CD14-positive monocyte (primary cell): ENCODE measurements around the gene TNPO1. TPM values are rescaled to one million over a fixed set of nuclear protein-coding genes. Genes with fewer than 3 reads are reported as not detected.

Experiments
- DNase-seq, 3 donors: peaks; one replicate each; pipeline ENCODE4 v3.0.0-alpha.2; 2011 to 2022
- H2AFZ ChIP-seq: 2 replicates; pipeline ENCODE4 v1.6.0; 2012; ENCODE audit warnings: mild to moderate bottlenecking, low read depth, low read length, inconsistent platforms; ENCODE audit not compliant: insufficient read depth, poor library complexity, severe bottlenecking
- H3K27ac ChIP-seq, 2 donors: 1 replicate in 1 of 2; 2 replicates in 1 of 2; pipeline ENCODE4 v1.5.1; 2012 to 2013; ENCODE audit warnings: low read length in 2 of 2, control low read depth in 1 of 2, inconsistent platforms in 1 of 2, low read depth in 1 of 2, mild to moderate bottlenecking in 1 of 2
- H3K27me3 ChIP-seq, 2 donors: one replicate each; pipeline versions ENCODE4 v1.6.0 to v1.6.1; 2011 to 2013; ENCODE audit warnings: low read length in 2 of 2; ENCODE audit not compliant: control insufficient read depth in 2 of 2, insufficient read depth in 2 of 2
- H3K36me3 ChIP-seq, 2 donors: replicated peaks in 1 of 2; 1 replicate in 1 of 2; 2 replicates in 1 of 2; pipeline versions ENCODE4 v1.5.1 to v1.6.1; 2012 to 2013; ENCODE audit warnings: low read length in 2 of 2, control low read depth in 1 of 2, inconsistent platforms in 1 of 2, mild to moderate bottlenecking in 1 of 2; ENCODE audit not compliant: insufficient read depth in 2 of 2, control insufficient read depth in 1 of 2
- H3K4me1 ChIP-seq, 2 donors: 1 replicate in 1 of 2; 2 replicates in 1 of 2; pipeline versions ENCODE4 v1.5.1 to v1.6.1; 2012 to 2013; ENCODE audit warnings: low read length in 2 of 2, control low read depth in 1 of 2, inconsistent platforms in 1 of 2, mild to moderate bottlenecking in 1 of 2, moderate library complexity in 1 of 2; ENCODE audit not compliant: insufficient read depth in 2 of 2, control insufficient read depth in 1 of 2
- H3K4me2 ChIP-seq: replicated peaks from 2 replicates; pipeline ENCODE3; 2012; ENCODE audit warnings: low read length, moderate library complexity, mild to moderate bottlenecking; ENCODE audit not compliant: poor library complexity, severe bottlenecking; ENCODE audit errors: extremely low read depth
- H3K4me3 ChIP-seq, 3 experiments: fragments of 200-600 bp in 1 of 3; sonication (generic) in 1 of 3; replicated peaks in 1 of 3; 1 replicate in 2 of 3; 2 replicates in 1 of 3; pipeline ENCODE4 v1.5.1; 2011 to 2013; ENCODE audit warnings: low read length in 3 of 3, mild to moderate bottlenecking in 3 of 3, control low read depth in 2 of 3, low read depth in 2 of 3, inconsistent platforms in 1 of 3, moderate library complexity in 1 of 3
- H3K79me2 ChIP-seq: 2 replicates; pipeline ENCODE4 v1.6.0; 2012; ENCODE audit warnings: mild to moderate bottlenecking, control low read depth, inconsistent platforms, low read length, moderate library complexity; ENCODE audit not compliant: insufficient read depth
- H3K9ac ChIP-seq: 2 replicates; pipeline ENCODE4 v1.6.0; 2017; ENCODE audit warnings: low read length, mild to moderate bottlenecking; ENCODE audit not compliant: insufficient read depth, poor library complexity, severe bottlenecking
- H3K9me3 ChIP-seq, 2 donors: replicated peaks in 1 of 2; 1 replicate in 1 of 2; 2 replicates in 1 of 2; pipeline versions ENCODE4 v1.5.1 to v1.6.1; 2012 to 2013; ENCODE audit warnings: low read length in 2 of 2, control low read depth in 1 of 2; ENCODE audit not compliant: control insufficient read depth in 1 of 2, insufficient read depth in 1 of 2
- H4K20me1 ChIP-seq: 2 replicates; pipeline ENCODE4 v1.6.0; 2012; ENCODE audit warnings: mild to moderate bottlenecking, low read length, control low read depth, moderate library complexity; ENCODE audit not compliant: insufficient read depth
- H3K27ac Mint-ChIP-seq, 7 donors: one replicate each; pipeline ENCODE4 v1.8.0; 2020; ENCODE audit warnings: mild to moderate bottlenecking in 7 of 7, mixed read lengths in 7 of 7, moderate library complexity in 6 of 7, inconsistent platforms in 2 of 7
- H3K27me3 Mint-ChIP-seq, 3 donors: one replicate each; pipeline ENCODE4 v1.8.0; 2021 to 2022; ENCODE audit warnings: low read depth in 3 of 3, mild to moderate bottlenecking in 3 of 3, mixed read lengths in 3 of 3, moderate library complexity in 3 of 3, inconsistent platforms in 1 of 3
- H3K36me3 Mint-ChIP-seq, 2 donors: one replicate each; pipeline ENCODE4 v1.8.0; 2020; ENCODE audit warnings: mixed read lengths in 2 of 2, inconsistent platforms in 1 of 2, mild to moderate bottlenecking in 1 of 2
- H3K4me1 Mint-ChIP-seq: one replicate; pipeline ENCODE4 v1.8.0; 2020; ENCODE audit warnings: mild to moderate bottlenecking, mixed read lengths
- H3K4me3 Mint-ChIP-seq, 2 donors: one replicate each; pipeline ENCODE4 v1.8.0; 2020; ENCODE audit warnings: mild to moderate bottlenecking in 2 of 2, mixed read lengths in 2 of 2, moderate library complexity in 1 of 2
- H3K9me3 Mint-ChIP-seq, 7 donors: one replicate each; pipeline ENCODE4 v1.8.0; 2020 to 2022; ENCODE audit warnings: mixed read lengths in 7 of 7, mild to moderate bottlenecking in 6 of 7, moderate library complexity in 6 of 7, inconsistent platforms in 2 of 7
- WGBS: methylation state at CpG from one replicate; pipeline ENCODE4 v1.1.5; 2013; ENCODE audit warnings: missing lambda C conversion rate; ENCODE audit not compliant: insufficient coverage; 5-methylcytosine and 5-hydroxymethylcytosine counted together
- intact Hi-C, 2 donors: fragments of 100-400 bp; cut with micrococcal nuclease; formaldehyde crosslinking; loops; one replicate each; pipeline versions ENCODE4 v1.15.0 to v1.15.1; 2023
- polyA plus RNA-seq, 3 donors: library from polyadenylated mRNA; depleted of rRNA in 1 of 3; unstranded in 2 of 3; stranded (reverse) in 1 of 3; fragments of 300-500 nt in 2 of 3; fragments of >200 nt in 1 of 3; fragmentation: Illumina TruSeq in 2 of 3; gene quantifications; 1 replicate in 2 of 3; 2 replicates in 1 of 3; pipeline ENCODE4 v1.2.3, GENCODE V29; 2012 to 2021
- TF ChIP-seq, protein P1 (sequence below): fragments of 200-600 bp; IDR thresholded peaks from one replicate; pipeline ENCODE4 v1.8.0; 2022; ENCODE audit warnings: antibody characterized with exemption, mild to moderate bottlenecking

The TNPO1 gene
- polyA plus RNA-seq, 3 donors: 9.3 to 28.1 (median 26.3) TPM

DNA sequence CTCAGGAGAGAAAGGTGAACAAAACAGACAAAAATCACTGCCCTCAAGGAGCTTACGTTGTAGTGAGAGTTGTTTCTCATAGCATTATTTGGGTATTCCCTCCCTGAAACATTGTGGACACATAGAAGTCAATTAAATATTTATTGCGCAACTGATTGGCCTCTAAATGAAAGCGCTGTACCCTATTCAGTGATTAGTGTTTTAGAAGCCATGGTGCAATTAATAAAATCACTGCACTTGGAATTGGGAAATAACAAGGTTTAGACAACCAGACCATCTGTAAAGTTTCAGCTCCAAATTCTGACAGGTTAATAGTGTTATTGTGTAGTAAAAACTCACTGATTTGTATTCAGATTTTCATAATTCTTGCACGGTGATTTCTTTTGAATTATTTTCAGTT, 35.9 kb downstream of the TNPO1 start:
- H3K27ac Mint-ChIP-seq: peak overlapping the region in 1 of 7 donors; percentile 21
- H3K4me3 Mint-ChIP-seq: no peak overlapping the region
- H3K27me3 Mint-ChIP-seq: no peaks in the 10 kb centered on the region
- H3K36me3 Mint-ChIP-seq: peaks cover 27 to 42% of the 10 kb centered on the region in 2 donors
- H3K9me3 Mint-ChIP-seq: peaks cover 0 to 2% (median 0%) of the 10 kb centered on the region in 7 donors
- Histone ChIP-seq H3K27me3 (no peaks in the 10 kb centered on the region), H3K36me3 (peaks cover 42 to 57% of the 10 kb centered on the region in 2 donors), H4K20me1 (peaks cover 91% of the 10 kb centered on the region), H3K4me1 (peaks cover 18 to 31% of the 10 kb centered on the region in 2 donors), H3K79me2 (peaks cover 96% of the 10 kb centered on the region), H3K9ac (no peak overlapping the region), H3K27ac (no peak overlapping the region), H3K9me3 (no peaks in the 10 kb centered on the region), H2AFZ (no peak overlapping the region), H3K4me2 (no peak overlapping the region), H3K4me3 (no peak overlapping the region)
- intact Hi-C loops: no loop called here
- TF ChIP-seq, protein P1, sequence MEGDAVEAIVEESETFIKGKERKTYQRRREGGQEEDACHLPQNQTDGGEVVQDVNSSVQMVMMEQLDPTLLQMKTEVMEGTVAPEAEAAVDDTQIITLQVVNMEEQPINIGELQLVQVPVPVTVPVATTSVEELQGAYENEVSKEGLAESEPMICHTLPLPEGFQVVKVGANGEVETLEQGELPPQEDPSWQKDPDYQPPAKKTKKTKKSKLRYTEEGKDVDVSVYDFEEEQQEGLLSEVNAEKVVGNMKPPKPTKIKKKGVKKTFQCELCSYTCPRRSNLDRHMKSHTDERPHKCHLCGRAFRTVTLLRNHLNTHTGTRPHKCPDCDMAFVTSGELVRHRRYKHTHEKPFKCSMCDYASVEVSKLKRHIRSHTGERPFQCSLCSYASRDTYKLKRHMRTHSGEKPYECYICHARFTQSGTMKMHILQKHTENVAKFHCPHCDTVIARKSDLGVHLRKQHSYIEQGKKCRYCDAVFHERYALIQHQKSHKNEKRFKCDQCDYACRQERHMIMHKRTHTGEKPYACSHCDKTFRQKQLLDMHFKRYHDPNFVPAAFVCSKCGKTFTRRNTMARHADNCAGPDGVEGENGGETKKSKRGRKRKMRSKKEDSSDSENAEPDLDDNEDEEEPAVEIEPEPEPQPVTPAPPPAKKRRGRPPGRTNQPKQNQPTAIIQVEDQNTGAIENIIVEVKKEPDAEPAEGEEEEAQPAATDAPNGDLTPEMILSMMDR: no peak
- peaks cover 35% of the 10 kb centered on the region for H3K4me1 Mint-ChIP-seq
- WGBS: 93% methylated on average over 2 of the region's 4 CpGs
- no peak for DNase-seq

DNA sequence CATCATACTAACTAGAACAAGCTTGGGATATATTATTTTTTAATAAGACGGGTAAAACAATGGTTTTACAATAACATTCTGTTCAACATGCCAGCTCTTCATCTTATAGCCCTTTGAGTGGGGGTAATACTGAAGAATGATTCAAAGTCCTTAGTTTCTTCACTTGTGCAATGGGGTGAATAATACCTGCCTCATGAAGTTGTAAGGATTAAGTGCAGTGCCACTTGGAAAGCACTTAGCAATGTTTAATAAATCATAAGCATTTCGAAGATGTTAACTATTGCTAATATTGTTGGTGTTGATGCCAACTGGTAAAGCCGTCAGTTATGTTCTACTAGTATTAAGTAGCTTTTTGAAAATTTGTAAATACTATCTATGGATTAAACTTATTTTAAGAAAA, 38.0 kb downstream of the TNPO1 start:
- Mint-ChIP-seq H3K4me1 (peaks cover 25% of the 10 kb centered on the region), H3K36me3 (peaks cover 40 to 61% of the 10 kb centered on the region in 2 donors), H3K9me3 (peaks cover 0 to 2% (median 0%) of the 10 kb centered on the region in 7 donors), H3K4me3 (no peak overlapping the region), H3K27ac (no peak overlapping the region), H3K27me3 (peaks cover 0 to 1% (median 0%) of the 10 kb centered on the region in 3 donors)
- Histone ChIP-seq H3K9me3 (no peaks in the 10 kb centered on the region), H3K36me3 (peaks cover 58 to 78% of the 10 kb centered on the region in 2 donors), H3K4me2 (no peak overlapping the region), H2AFZ (no peak overlapping the region), H3K79me2 (peaks cover 96% of the 10 kb centered on the region), H3K4me3 (no peak overlapping the region), H3K27ac (no peak overlapping the region), H3K27me3 (no peaks in the 10 kb centered on the region), H4K20me1 (peaks cover 92% of the 10 kb centered on the region), H3K9ac (no peak overlapping the region), H3K4me1 (peaks cover 7 to 19% of the 10 kb centered on the region in 2 donors)
- WGBS: no CpG with 5 or more reads among the region's 3 CpGs
- intact Hi-C loops: no loop called here
- TF ChIP-seq, protein P1: no peak
- no peak for DNase-seq
